ENCODE measurements around the gene BACH2. TPM values are rescaled to one million over a fixed set of nuclear protein-coding genes. Genes with fewer than 3 reads are reported as not detected.

BACH2 gene
- total RNA-seq, 1 donor, result 3.6 TPM

DNA sequence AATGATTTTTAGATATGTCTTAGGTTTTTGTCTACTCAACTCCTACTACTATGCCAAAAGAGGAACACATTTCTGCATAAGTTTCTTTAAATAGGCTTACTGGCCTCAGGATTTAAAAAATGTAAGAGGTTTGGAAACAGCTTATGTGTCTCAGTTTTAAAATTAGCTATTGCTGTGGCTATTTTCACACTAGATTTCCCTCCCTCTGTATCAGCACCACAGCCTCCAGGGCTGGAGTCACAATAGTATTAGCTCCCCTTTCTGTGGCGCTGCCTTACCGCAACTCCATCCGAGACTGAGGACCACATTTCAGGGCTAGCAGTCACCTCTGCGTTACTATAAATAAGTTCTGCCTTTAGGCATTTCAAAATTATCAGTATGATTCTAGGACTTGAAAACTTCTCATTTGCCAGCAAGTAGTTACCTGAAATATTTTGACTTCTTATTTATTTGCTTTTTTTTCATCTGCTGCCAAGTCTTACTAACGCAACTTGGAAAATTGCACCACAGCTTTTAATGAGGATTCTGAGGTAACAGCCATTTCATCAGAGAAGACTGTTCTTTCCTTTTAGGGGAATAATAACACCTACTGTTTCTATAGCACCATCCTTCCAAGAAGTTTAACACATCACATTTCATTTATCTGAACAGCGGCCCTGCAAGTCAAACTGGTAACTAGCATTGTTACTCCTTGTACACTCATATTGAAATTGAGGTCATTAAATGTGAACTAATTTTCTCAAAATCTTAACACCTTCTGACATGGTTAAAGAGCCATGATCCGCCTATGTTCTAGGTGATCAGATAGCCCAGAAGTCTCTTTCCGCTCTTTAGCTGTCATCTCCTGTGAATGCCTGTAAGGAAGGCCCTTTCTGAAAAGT lies 296.5 kb downstream of the BACH2 start:
- H4K20me1 ChIP-seq (ENCODE audit: insufficient read depth, low read length), result no peaks in the 10 kb centered on the region
- H3K27me3 ChIP-seq (ENCODE audit: insufficient read depth, low read length), result no peaks in the 10 kb centered on the region
- no peak for DNase-seq (ENCODE audit: insufficient read length, low spot score, missing footprints)
- H3K79me2 ChIP-seq (ENCODE audit: insufficient read depth, low read length), result no peaks in the 10 kb centered on the region
- H3K9me3 ChIP-seq (ENCODE audit: low read depth, low read length), result no peaks in the 10 kb centered on the region
- TF ChIP-seq, protein P1, sequence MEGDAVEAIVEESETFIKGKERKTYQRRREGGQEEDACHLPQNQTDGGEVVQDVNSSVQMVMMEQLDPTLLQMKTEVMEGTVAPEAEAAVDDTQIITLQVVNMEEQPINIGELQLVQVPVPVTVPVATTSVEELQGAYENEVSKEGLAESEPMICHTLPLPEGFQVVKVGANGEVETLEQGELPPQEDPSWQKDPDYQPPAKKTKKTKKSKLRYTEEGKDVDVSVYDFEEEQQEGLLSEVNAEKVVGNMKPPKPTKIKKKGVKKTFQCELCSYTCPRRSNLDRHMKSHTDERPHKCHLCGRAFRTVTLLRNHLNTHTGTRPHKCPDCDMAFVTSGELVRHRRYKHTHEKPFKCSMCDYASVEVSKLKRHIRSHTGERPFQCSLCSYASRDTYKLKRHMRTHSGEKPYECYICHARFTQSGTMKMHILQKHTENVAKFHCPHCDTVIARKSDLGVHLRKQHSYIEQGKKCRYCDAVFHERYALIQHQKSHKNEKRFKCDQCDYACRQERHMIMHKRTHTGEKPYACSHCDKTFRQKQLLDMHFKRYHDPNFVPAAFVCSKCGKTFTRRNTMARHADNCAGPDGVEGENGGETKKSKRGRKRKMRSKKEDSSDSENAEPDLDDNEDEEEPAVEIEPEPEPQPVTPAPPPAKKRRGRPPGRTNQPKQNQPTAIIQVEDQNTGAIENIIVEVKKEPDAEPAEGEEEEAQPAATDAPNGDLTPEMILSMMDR (IDR thresholded peaks at IDR 0.05; ENCODE audit: extremely low read depth, low read depth, low read length), result no peak
- no peak overlapping the region for H2AFZ ChIP-seq (ENCODE audit: low read length)
- no peak overlapping the region for H3K27ac ChIP-seq (ENCODE audit: low read depth, low read length)
- H3K4me3 ChIP-seq (ENCODE audit: insufficient read depth, low read length), result no peak overlapping the region
- H3K4me2 ChIP-seq (ENCODE audit: insufficient read depth, low read length), result no peak overlapping the region
- H3K36me3 ChIP-seq (ENCODE audit: insufficient read depth, low read length), result no peaks in the 10 kb centered on the region
- H3K4me1 ChIP-seq (ENCODE audit: insufficient read depth, low read length), result peaks cover 31% of the 10 kb centered on the region

DNA sequence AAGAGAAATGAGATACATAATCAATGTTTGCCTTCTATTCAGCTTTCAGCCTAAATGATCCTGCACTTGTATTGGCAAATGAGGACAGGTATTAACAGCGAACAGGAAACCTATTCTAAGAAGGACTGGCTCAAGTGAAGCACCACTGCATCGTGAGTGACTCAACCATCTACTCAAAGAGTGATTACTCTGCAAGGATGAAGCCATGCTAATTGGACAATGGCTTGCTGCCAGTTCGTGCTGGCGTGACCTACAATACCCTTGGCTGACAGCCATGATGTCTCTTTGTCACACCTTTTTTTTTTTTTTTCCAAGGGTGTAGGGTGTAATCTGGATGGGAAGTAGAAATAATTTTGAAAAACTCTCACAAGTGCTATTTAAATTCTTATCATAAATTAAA lies 297.5 kb downstream of the BACH2 start:
- Histone ChIP-seq H3K9me3 (ENCODE audit: low read depth, low read length) (no peaks in the 10 kb centered on the region), H3K4me3 (ENCODE audit: insufficient read depth, low read length) (no peak overlapping the region), H4K20me1 (ENCODE audit: insufficient read depth, low read length) (no peaks in the 10 kb centered on the region), H3K27me3 (ENCODE audit: insufficient read depth, low read length) (no peaks in the 10 kb centered on the region), H3K36me3 (ENCODE audit: insufficient read depth, low read length) (no peaks in the 10 kb centered on the region), H3K4me2 (ENCODE audit: insufficient read depth, low read length) (no peak overlapping the region), H3K4me1 (ENCODE audit: insufficient read depth, low read length) (peaks cover 20% of the 10 kb centered on the region), H3K79me2 (ENCODE audit: insufficient read depth, low read length) (no peaks in the 10 kb centered on the region), H3K27ac (ENCODE audit: low read depth, low read length) (no peak overlapping the region), H2AFZ (ENCODE audit: low read length) (no peak overlapping the region)
- TF ChIP-seq, protein P1 (IDR thresholded peaks at IDR 0.05; ENCODE audit: extremely low read depth, low read depth, low read length), result no peak
- DNase-seq (ENCODE audit: insufficient read length, low spot score, missing footprints), result no peak

DNA sequence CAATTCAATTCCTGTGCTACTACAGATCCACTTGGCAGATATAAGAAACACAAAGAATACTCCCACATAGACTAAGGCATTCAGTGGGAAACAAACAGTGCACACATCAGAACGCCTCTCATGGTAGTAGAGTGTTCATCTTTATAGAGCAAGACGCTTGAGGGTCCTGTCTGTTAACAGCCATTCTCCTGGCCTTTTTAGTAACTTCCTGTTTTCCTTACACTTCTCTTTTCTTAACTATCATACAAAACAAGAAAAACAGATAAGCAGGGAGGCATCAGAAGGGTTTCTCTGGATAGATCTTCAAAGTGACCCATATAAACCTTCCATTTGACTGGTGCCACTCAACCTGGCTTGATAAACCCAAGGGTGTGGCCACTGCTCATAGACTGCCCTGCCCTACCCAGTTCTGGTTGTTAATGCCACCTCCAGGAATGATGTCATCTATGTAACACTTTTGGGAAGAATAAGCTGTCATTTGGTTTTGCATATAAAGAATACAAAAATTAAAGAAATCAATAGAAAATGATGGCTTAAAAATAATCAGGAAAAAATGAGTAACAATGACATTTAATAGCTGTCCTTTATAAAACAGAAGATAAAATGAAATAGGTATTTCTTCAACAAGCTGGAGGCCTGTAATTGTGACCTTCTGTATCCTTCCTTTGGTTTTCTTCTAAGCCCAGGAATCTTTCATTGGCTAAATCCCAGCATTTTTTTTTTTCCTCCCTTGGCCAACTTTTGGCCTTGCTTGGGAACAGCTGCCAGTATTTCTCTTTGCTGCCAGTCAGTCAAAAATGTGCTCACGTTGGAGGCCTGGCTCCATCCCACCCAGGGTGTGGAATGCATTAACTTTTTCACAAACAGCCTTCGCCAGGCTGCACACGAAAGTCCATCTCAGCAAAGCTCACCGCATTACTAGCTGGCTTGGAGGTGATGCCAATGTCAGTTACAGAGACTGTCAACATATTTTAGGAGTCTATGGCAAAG lies 298.9 kb downstream of the BACH2 start:
- no peak for DNase-seq (ENCODE audit: insufficient read length, low spot score, missing footprints)

More for the DNA sequence above, 298.9 kb downstream of the BACH2 start:
- H3K4me1 ChIP-seq (ENCODE audit: insufficient read depth, low read length), result peaks cover 11% of the 10 kb centered on the region
- H3K79me2 ChIP-seq (ENCODE audit: insufficient read depth, low read length), result no peaks in the 10 kb centered on the region
- no peak overlapping the region for H2AFZ ChIP-seq (ENCODE audit: low read length)
- no peak overlapping the region for H3K4me2 ChIP-seq (ENCODE audit: insufficient read depth, low read length)
- no peak overlapping the region for H3K27ac ChIP-seq (ENCODE audit: low read depth, low read length)
- no peaks in the 10 kb centered on the region for H4K20me1 ChIP-seq (ENCODE audit: insufficient read depth, low read length)
- H3K9me3 ChIP-seq (ENCODE audit: low read depth, low read length), result no peaks in the 10 kb centered on the region
- H3K27me3 ChIP-seq (ENCODE audit: insufficient read depth, low read length), result no peaks in the 10 kb centered on the region
- no peaks in the 10 kb centered on the region for H3K36me3 ChIP-seq (ENCODE audit: insufficient read depth, low read length)
- H3K4me3 ChIP-seq (ENCODE audit: insufficient read depth, low read length), result no peak overlapping the region
- TF ChIP-seq, protein P1 (IDR thresholded peaks at IDR 0.05; ENCODE audit: extremely low read depth, low read depth, low read length), result no peak
